H1 (cell line): Measurements from ENCODE around the gene MMP1. TPM values are rescaled to one million over a fixed set of nuclear protein-coding genes. Genes with fewer than 3 reads are reported as not detected.

Experiments used
- CHD1 ChIP-seq: IDR thresholded peaks from 2 replicates; pipeline ENCODE4 v1.6.1; 2012; ENCODE audit warnings: low read depth, low read length, improper control_type of control experiment
- RNF2 ChIP-seq: fragments of 200-900, 300-1000 bp; sonication (generic); IDR thresholded peaks from 2 replicates; pipeline ENCODE4 v1.7.1; 2016; ENCODE audit warnings: borderline replicate concordance, low read depth, mild to moderate bottlenecking, antibody characterized with exemption, low read length; ENCODE audit not compliant: poor library complexity, severe bottlenecking; ENCODE audit errors: missing control alignments
- TAF1 ChIP-seq: IDR thresholded peaks from 2 replicates; pipeline ENCODE4 v1.6.1; 2011; ENCODE audit warnings: mild to moderate bottlenecking, low read depth, low read length
- TEAD4 ChIP-seq: IDR thresholded peaks from 2 replicates; pipeline ENCODE4 v1.6.1; 2012; ENCODE audit warnings: low read depth, low read length, inconsistent platforms, mixed read lengths
- polyA plus RNA-seq, 7 experiments: library from polyadenylated mRNA; depleted of rRNA in 3 of 7; stranded (reverse) in 5 of 7; unstranded in 2 of 7; fragments of >200 nt in 5 of 7; fragments of 200-250 nt in 2 of 7; gene quantifications; 1 replicate in 5 of 7; 2 replicates in 1 of 7; 4 replicates in 1 of 7; pipeline versions ENCODE4 v1.2.1 to v1.2.3, GENCODE V29; 2011 to 2013; ENCODE audit warnings: missing spikeins in 2 of 7, mixed read lengths in 2 of 7
- total RNA-seq: library from RNA; stranded (reverse); fragmentation: NEBNext Ultra II Directional; extraction: Animal tissue kit (Norgen Biotek cat#: 25700); gene quantifications from 2 replicates; pipeline ENCODE4 v1.2.1, GENCODE V29; 2021

MMP1 gene
- total and polyA plus RNA-seq, 2 of the 8 experiments (the other 6 are each of a cell fraction or from before 2014, with no cell fraction given) = not detected

- TF ChIP-seq TEAD4 (peak; percentile 81), TAF1 (no peak), CHD1 (no peak), RNF2 (no peak)
Observed at GRCh38 chr11:102780491-102780918, 17.5 kb downstream of the MMP1 start, which contains the start of gene MMP10 (continued).
